GM21723 (cell line): ENCODE data around the gene EXOC3L2.

ENCODE experiments used
- ATAC-seq: cut with Tn5 transposase; IDR thresholded peaks from one replicate; pipeline ENCODE4 v1.9.1; 2021; ENCODE audit warnings: mild to moderate bottlenecking, moderate library complexity; ENCODE audit not compliant: unreplicated experiment

The EXOC3L2 gene

DNA sequence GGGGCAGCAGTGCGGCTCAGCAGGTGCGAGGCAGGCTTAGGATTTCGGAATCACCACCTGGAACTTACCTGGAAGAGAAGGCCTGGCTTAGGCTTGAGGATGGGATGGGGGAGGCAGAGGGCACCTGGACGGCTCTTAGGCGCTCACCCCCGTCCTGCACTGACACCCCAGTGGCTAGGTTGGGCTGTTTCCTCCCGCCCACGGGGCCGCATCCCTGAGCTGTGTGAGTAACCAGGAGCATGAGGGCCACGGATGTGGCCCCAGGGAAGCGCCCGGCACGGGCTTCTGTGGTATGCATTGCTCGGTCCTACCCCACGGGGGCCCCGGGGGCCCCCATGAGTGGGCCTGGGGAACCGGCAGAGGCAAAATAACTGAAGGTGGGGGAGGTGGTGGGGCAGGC, 82.1 kb downstream of the EXOC3L2 start:
- no peak for ATAC-seq

DNA sequence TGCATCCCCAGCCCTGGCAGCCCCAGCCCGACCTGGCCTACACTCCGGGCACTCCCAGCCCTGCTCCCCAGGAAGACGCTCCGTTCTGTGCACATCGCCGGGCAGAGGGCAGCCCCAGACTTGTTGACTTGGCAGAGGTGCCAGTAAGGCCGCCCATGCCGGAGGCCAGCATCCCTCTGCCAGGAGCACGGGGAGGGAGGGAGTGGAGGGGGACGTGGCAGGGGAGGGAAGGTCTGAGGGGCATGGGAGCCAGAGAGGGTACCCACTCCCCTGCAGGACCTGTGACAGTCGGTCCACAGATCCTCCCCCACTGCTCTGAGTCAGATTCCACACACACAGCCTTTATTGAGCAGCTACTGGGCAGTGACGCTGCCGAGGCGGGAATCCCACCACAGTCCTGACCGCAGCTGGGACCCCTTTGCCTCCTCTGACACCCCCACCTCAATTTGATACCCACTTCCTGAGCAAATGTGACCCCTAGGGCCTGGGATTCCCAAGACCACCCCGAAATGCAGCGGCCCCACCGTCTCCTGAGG, 82.5 kb downstream of the EXOC3L2 start:
- no peak for ATAC-seq
